Spinal cord (tissue), 10 donors: Measurements from ENCODE around the gene CPNE2. TPM values are rescaled to one million over a fixed set of nuclear protein-coding genes. Genes with fewer than 3 reads are reported as not detected.

Experiments used
- DNase-seq, 6 donors: peaks; one replicate each; pipeline versions ENCODE4 v3.0.0 to v3.0.0-alpha.2; 2013 to 2015; ENCODE audit warnings: low spot score in 6 of 6, low read depth in 4 of 6
- H3K27ac ChIP-seq: one replicate; pipeline ENCODE4 v1.5.1; 2013; ENCODE audit warnings: low read depth, low read length, control low read depth
- H3K27me3 ChIP-seq: one replicate; pipeline ENCODE4 v1.6.1; 2013; ENCODE audit warnings: low read length; ENCODE audit not compliant: control insufficient read depth, insufficient read depth
- H3K36me3 ChIP-seq: one replicate; pipeline ENCODE4 v1.6.1; 2013; ENCODE audit warnings: low read length; ENCODE audit not compliant: control insufficient read depth, insufficient read depth
- H3K4me1 ChIP-seq: one replicate; pipeline ENCODE4 v1.6.1; 2013; ENCODE audit warnings: low read length; ENCODE audit not compliant: control insufficient read depth, insufficient read depth
- H3K4me3 ChIP-seq: one replicate; pipeline ENCODE4 v1.5.1; 2013; ENCODE audit warnings: low read depth, low read length, control low read depth
- H3K9me3 ChIP-seq: one replicate; pipeline ENCODE4 v1.6.1; 2013; ENCODE audit warnings: low read length; ENCODE audit not compliant: control insufficient read depth, insufficient read depth
- WGBS: methylation state at CpG from one replicate; pipeline ENCODE4 v1.1.5; 2013; ENCODE audit warnings: missing lambda C conversion rate; ENCODE audit not compliant: insufficient coverage; 5-methylcytosine and 5-hydroxymethylcytosine counted together
- polyA plus RNA-seq, 2 donors: library from polyadenylated mRNA; unstranded; fragments of 120-200 nt; gene quantifications; one replicate each; pipeline ENCODE4 v1.2.1, GENCODE V29; 2013; ENCODE audit not compliant: insufficient read length in 2 of 2
- total RNA-seq, 2 donors: library from RNA; depleted of rRNA in 1 of 2; stranded (reverse); fragments of 120-200 nt in 1 of 2; fragments of >200 nt in 1 of 2; gene quantifications; one replicate each; pipeline versions ENCODE4 v1.2.3 to v1.2.4, GENCODE V29; 2013 to 2014
- donor health status: healthy.

The CPNE2 gene
- total and polyA plus RNA-seq, 4 donors: 56.4 to 197 (median 121) TPM

DNA sequence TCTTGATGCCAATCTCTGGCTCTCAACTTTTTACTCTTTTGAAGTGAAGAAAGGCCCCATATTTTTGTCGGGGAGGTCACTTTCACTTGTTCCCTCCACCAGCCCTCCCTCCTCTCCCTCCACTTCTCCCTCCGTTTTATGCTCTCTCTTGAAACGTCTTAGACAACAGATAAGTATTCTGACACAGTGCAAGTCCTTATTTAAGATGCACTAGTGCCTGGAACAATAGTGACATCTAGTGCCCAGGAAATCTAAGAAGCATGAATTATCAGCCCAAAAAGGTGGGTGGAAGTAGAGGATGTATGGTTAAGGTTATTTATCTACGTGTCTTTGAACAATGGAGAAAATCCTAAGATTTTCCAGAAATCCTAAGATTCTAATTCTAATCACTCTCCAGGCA lies 75.6 kb downstream of the CPNE2 start:
- peak in 3 of 6 donors; percentile 61 to 94 (median 89) for DNase-seq
- no peaks in the 10 kb centered on the region for H3K9me3 ChIP-seq
- no peaks in the 10 kb centered on the region for H3K4me1 ChIP-seq
- no peak overlapping the region for H3K4me3 ChIP-seq
- 8% methylated on average over 2 of the region's 4 CpGs for WGBS
- peaks cover 24% of the 10 kb centered on the region for H3K36me3 ChIP-seq
- no peaks in the 10 kb centered on the region for H3K27me3 ChIP-seq
- no peak overlapping the region for H3K27ac ChIP-seq

GRCh38 chr16:57169327-57169726 lies 76.9 kb downstream of the CPNE2 start:
- H3K4me1 ChIP-seq: no peaks in the 10 kb centered on the region
- no peak overlapping the region for H3K4me3 ChIP-seq
- no peaks in the 10 kb centered on the region for H3K27me3 ChIP-seq
- H3K9me3 ChIP-seq: no peaks in the 10 kb centered on the region
- peak overlapping the region; percentile 49 for H3K27ac ChIP-seq
- H3K36me3 ChIP-seq: peaks cover 29% of the 10 kb centered on the region
- peak in 1 of 6 donors; percentile 23 for DNase-seq

GRCh38 chr16:57172721-57173290 lies 80.4 kb downstream of the CPNE2 start:
- Histone ChIP-seq H3K9me3 (no peaks in the 10 kb centered on the region), H3K4me3 (no peak overlapping the region), H3K36me3 (peaks cover 21% of the 10 kb centered on the region), H3K27ac (no peak overlapping the region), H3K4me1 (no peaks in the 10 kb centered on the region), H3K27me3 (no peaks in the 10 kb centered on the region)
- 60% methylated on average over 1 of the region's 5 CpGs for WGBS
- DNase-seq: no peak

DNA sequence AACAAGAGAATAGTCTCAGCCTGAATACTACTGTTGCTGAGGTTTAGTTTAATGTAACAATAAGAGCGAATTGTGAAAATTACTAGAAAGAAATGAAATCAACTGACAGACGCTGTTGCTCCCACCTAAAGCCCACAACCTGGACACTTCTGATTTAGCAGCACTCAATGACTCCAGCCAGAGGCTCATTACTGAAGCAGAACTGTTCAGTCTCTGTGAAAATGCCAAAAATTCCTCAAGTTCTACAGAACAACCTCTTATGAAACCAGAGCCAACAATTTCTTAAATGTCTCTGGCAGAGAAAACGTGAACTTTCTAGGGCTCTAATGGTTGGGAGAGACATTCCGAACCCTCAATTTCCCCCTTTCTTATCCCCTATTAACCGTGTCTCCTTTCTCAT lies 83.5 kb downstream of the CPNE2 start:
- Histone ChIP-seq H3K9me3 (no peaks in the 10 kb centered on the region), H3K4me3 (no peak overlapping the region), H3K36me3 (peaks cover 14% of the 10 kb centered on the region), H3K27me3 (no peaks in the 10 kb centered on the region), H3K27ac (no peak overlapping the region), H3K4me1 (no peaks in the 10 kb centered on the region)
- DNase-seq: peak in 1 of 6 donors; percentile 44
- 65% methylated on average over 2 of the region's 5 CpGs for WGBS

DNA sequence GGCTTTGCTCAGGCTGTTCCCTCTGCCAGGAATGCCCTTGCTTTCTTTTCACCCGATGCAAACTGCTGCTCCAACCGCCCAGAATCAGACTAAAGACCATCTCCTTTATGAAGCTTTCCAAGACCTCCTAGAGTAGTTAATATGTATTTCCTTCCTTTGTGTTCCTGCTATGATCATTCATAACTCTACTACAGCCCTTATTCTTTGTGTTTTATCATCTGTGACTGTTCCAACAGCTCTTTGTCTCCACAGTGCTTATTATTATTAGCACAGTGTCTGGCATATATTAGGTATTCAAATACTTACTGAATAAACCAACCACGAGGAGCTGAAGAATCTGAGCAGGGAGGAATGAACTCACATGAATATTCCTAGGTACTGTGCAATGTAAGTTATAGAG lies 85.8 kb downstream of the CPNE2 start:
- peak overlapping the region; percentile 78 for H3K27ac ChIP-seq
- no CpG with 5 or more reads among the region's 3 CpGs for WGBS
- no peaks in the 10 kb centered on the region for H3K9me3 ChIP-seq
- H3K4me3 ChIP-seq: no peak overlapping the region
- peak in 2 of 6 donors; percentile 55 to 63 for DNase-seq
- H3K27me3 ChIP-seq: no peaks in the 10 kb centered on the region
- H3K4me1 ChIP-seq: no peaks in the 10 kb centered on the region
- H3K36me3 ChIP-seq: peaks cover 3% of the 10 kb centered on the region

DNA sequence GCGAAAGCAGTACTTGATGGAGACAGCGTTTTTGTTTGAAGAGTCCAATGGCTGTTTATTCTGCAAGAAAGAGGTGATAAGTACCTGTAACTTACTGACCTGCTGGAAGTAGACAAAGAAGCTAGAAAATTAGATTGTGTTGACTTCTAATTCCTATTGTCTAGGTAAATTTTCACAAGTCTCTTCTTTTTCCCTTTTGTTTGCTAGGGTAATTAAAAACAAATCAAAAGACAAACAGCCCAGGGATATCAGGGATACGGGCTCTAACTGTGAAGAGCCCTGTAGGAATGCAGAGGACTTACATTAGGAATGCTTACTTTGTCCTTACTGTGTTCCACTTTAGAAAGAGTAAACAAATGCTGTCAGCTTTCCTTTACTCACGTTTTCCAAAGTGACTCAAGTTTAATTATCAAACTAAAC lies 86.4 kb downstream of the CPNE2 start:
- Histone ChIP-seq H3K4me3 (no peak overlapping the region), H3K36me3 (no peaks in the 10 kb centered on the region), H3K27me3 (no peaks in the 10 kb centered on the region), H3K4me1 (no peaks in the 10 kb centered on the region), H3K9me3 (no peaks in the 10 kb centered on the region), H3K27ac (peak overlapping the region; percentile 78)
- no peak for DNase-seq
- WGBS: 80% methylated on average over 1 of the region's 4 CpGs

DNA sequence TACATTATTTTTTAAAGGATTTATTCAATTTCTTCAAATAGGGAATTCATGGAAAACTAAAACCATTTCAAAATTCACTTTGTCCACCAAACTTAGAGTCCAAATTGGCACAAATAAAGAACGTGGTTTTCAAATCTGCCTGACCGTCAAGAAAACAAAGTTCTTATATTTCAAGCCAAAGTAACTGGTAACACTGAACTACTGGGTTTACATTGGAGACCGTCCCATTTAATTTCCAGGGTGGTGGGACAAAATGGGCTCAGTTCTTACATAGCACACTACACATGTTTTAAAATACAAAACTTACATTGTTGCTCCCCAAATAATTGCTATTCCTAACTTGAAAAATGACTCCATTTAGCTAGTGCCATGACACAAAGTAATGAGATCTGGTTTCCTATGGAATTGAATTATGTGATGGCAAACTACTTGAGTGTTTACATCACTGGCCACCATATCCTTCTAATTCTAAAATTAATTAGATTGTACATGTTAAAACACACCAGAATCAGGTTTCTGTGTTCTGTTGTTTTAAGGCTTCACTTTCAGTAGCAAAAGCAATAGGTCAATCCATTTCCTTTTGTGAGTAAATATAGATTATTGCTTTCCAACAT lies 86.9 kb downstream of the CPNE2 start:
- Histone ChIP-seq H3K4me3 (no peak overlapping the region), H3K27me3 (no peaks in the 10 kb centered on the region), H3K4me1 (no peaks in the 10 kb centered on the region), H3K27ac (peak overlapping the region; percentile 78), H3K9me3 (no peaks in the 10 kb centered on the region), H3K36me3 (no peaks in the 10 kb centered on the region)
- 48% methylated on average over 3 of the region's 3 CpGs for WGBS
- DNase-seq: peak in 1 of 6 donors; percentile 28

GRCh38 chr16:57184113-57184512 lies 91.7 kb downstream of the CPNE2 start:
- H3K9me3 ChIP-seq: no peaks in the 10 kb centered on the region
- H3K36me3 ChIP-seq: peaks cover 4% of the 10 kb centered on the region
- no CpG with 5 or more reads among the region's 4 CpGs for WGBS
- no peaks in the 10 kb centered on the region for H3K27me3 ChIP-seq
- DNase-seq: no peak
- H3K4me1 ChIP-seq: peaks cover 11% of the 10 kb centered on the region
- no peak overlapping the region for H3K27ac ChIP-seq
- no peak overlapping the region for H3K4me3 ChIP-seq

- H3K36me3 ChIP-seq: peaks cover 8% of the 10 kb centered on the region
- 16% methylated on average over 15 of the region's 15 CpGs for WGBS
- no peaks in the 10 kb centered on the region for H3K27me3 ChIP-seq
- peaks cover 12% of the 10 kb centered on the region for H3K4me1 ChIP-seq
- H3K9me3 ChIP-seq: no peaks in the 10 kb centered on the region
- DNase-seq: peak in 1 of 6 donors; percentile 79
- H3K27ac ChIP-seq: peak overlapping the region; percentile 95
- peak overlapping the region; percentile 99 for H3K4me3 ChIP-seq
Observed at GRCh38 chr16:57184887-57185445, 92.6 kb downstream of the CPNE2 start.

- Histone ChIP-seq H3K4me1 (peaks cover 14% of the 10 kb centered on the region), H3K36me3 (peaks cover 10% of the 10 kb centered on the region), H3K4me3 (peak overlapping the region; percentile 99), H3K9me3 (no peaks in the 10 kb centered on the region), H3K27ac (peak overlapping the region; percentile 95), H3K27me3 (no peaks in the 10 kb centered on the region)
- under 1% methylated on average over 20 of the region's 37 CpGs for WGBS
- DNase-seq: peak in 1 of 6 donors; percentile 84
Observed at GRCh38 chr16:57185446-57185944, 93.1 kb downstream of the CPNE2 start.
